ENCODE data around the gene CIP2A. TPM values are rescaled to one million over a fixed set of nuclear protein-coding genes. Genes with fewer than 3 reads are reported as not detected.

CIP2A gene
- total and polyA plus RNA-seq, 2 of the 4 experiments (the other 2 are of a cell fraction): 8.5 to 27.8 TPM

DNA sequence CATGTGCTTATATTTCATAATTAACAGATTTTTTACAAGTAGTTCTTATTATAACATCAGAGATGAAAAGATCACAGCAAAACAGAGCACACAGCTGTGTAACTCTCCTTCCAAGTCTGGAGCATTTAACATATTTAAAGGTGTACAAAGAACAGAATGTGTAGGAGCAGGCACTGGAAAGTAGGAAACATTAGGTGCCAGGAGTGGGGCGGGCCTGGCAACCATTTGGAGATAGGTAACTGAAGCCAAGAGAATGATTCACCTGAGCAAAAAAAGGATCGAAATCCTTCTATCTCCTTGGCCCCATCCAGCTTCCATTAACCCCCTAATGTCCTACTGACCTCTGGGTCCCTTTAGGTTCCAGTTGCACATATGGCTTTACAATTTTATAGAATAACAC is 76.6 kb downstream of the CIP2A start:
- Histone ChIP-seq H3K36me3 (ENCODE audit: control insufficient read depth, insufficient read depth, low read length) (no peaks in the 10 kb centered on the region), H3K9me3 (ENCODE audit: control insufficient read depth, insufficient read depth, low read length) (no peaks in the 10 kb centered on the region), H3K56ac (ENCODE audit: extremely low read depth, insufficient read depth, low read length) (no peak overlapping the region), H3K4me3 (ENCODE audit: insufficient read depth, low read depth, low read length) (no peak overlapping the region), H3K27me3 (ENCODE audit: control insufficient read depth, insufficient read depth, low read length) (peaks cover 1% of the 10 kb centered on the region; the same call in 1 of the 2 replicates), H3K79me1 (ENCODE audit: low read depth in 1 of 2, low read length in 2 of 2) (no peaks in the 10 kb centered on the region), H2BK120ac (ENCODE audit: low read depth, low read length) (no peak overlapping the region), H3K4me2 (ENCODE audit: low read depth, low read length) (no peak overlapping the region), H2BK5ac (ENCODE audit: low read depth, low read length, poor library complexity, severe bottlenecking) (no peak overlapping the region), H3K9ac (ENCODE audit: low read depth, low read length) (no peak overlapping the region), H4K20me1 (ENCODE audit: insufficient read depth, low read length) (no peaks in the 10 kb centered on the region), H4K5ac (ENCODE audit: low read depth, low read length) (no peak overlapping the region), H4K91ac (ENCODE audit: insufficient read depth, low read depth, low read length) (no peak overlapping the region), H2BK20ac (ENCODE audit: low read depth, low read length) (no peak overlapping the region), H3K4me1 (ENCODE audit: control insufficient read depth, insufficient read depth, low read length) (no peaks in the 10 kb centered on the region), H4K8ac (ENCODE audit: low read depth in 2 of 2, low read length in 2 of 2) (no peak overlapping the region), H3K23ac (ENCODE audit: low read depth, low read length) (no peak overlapping the region), H2AFZ (replicated peaks; ENCODE audit: low read length, poor library complexity) (no peak overlapping the region), H2AK9ac (replicated peaks; ENCODE audit: low read depth, low read length, poor library complexity) (no peak overlapping the region), H3K27ac (ENCODE audit: insufficient read depth, low read length) (no peak overlapping the region), H3K4ac (ENCODE audit: low read depth, low read length) (no peak overlapping the region), H2AK5ac (ENCODE audit: low read depth, low read length) (no peak overlapping the region), H3K18ac (ENCODE audit: low read depth, low read length) (no peak overlapping the region), H2BK15ac (ENCODE audit: low read depth, low read length) (no peak overlapping the region), H3K14ac (replicated peaks; ENCODE audit: low read depth, low read length) (no peak overlapping the region), H3K9me1 (ENCODE audit: insufficient read depth, low read length) (no peaks in the 10 kb centered on the region)
- WGBS, 2 experiments (ENCODE audit: extremely low coverage in 2 of 2, insufficient read length in 1 of 2): no CpG with 5 or more reads among the region's 2 CpGs
- ATAC-seq (ENCODE audit: low read depth) (no peak), DNase-seq (no peak)
- in situ Hi-C loops (cut with MboI; ENCODE audit: low sequenced_read_pairs): no loop called here
- dilution Hi-C loops (cut with HindIII; ENCODE audit: low sequenced_read_pairs, unreplicated experiment): no loop called here
- POLR2A ChIA-PET (ENCODE audit: unreplicated experiment): no interaction called here
- intact Hi-C loops (cut with micrococcal nuclease): no loop called here
- BruUV-seq (replicated peaks): no TSS peak
- TF ChIP-seq RFX5 (IDR thresholded peaks at IDR 0.05; ENCODE audit: low read depth, low read length) (no peak), CHD1 (IDR thresholded peaks at IDR 0.05; ENCODE audit: low read depth, low read length) (no peak), ELK1 (IDR thresholded peaks at IDR 0.05; ENCODE audit: borderline replicate concordance, low read depth, low read length) (no peak), POLR2A (IDR thresholded peaks at IDR 0.05; ENCODE audit: low read depth, low read length) (no peak), MXI1 (IDR thresholded peaks at IDR 0.05; ENCODE audit: borderline replicate concordance, low read depth, low read length) (no peak), RAD21 (IDR thresholded peaks at IDR 0.05; ENCODE audit: low read length) (no peak), BHLHE40 (IDR thresholded peaks at IDR 0.05; ENCODE audit: low read depth, low read length) (no peak)
- CTCF ChIA-PET: interaction anchor here (1.5 kb wide), 1 partner anchor 14 kb away, joined by 3 read pairs; no protein-coding TSS in a partner anchor
